Measurements from ENCODE around the gene CCDC182. TPM values are rescaled to one million over a fixed set of nuclear protein-coding genes. Genes with fewer than 3 reads are reported as not detected.

CCDC182 gene
- polyA plus RNA-seq, 6 donors from 2014 or later, result not detected

GRCh38 chr17:57697197-57697596 lies 47.9 kb downstream of the CCDC182 start:
- H3K27ac Mint-ChIP-seq, result no peak overlapping the region
- no peak for DNase-seq
- no peaks in the 10 kb centered on the region for H3K27me3 Mint-ChIP-seq
- no peak for ATAC-seq (ENCODE audit: low read depth in 2 of 2)
- H3K36me3 Mint-ChIP-seq, result peaks cover 6 to 15% of the 10 kb centered on the region in 2 donors
- H3K4me3 Mint-ChIP-seq, result no peak overlapping the region
- peaks cover 0 to 5% (median 3%) of the 10 kb centered on the region in 7 donors for H3K9me3 Mint-ChIP-seq
- peaks cover 11 to 15% (median 12%) of the 10 kb centered on the region in 3 donors for H3K4me1 Mint-ChIP-seq

- H3K36me3 Mint-ChIP-seq, result peaks cover 6 to 15% of the 10 kb centered on the region in 2 donors
- peak overlapping the region in 1 of 6 donors; percentile 97 for H3K27ac Mint-ChIP-seq
- ATAC-seq (ENCODE audit: low read depth in 2 of 2) (no peak), DNase-seq (no peak)
- peaks cover 2 to 10% (median 5%) of the 10 kb centered on the region in 7 donors for H3K9me3 Mint-ChIP-seq
- peaks cover 11 to 15% (median 12%) of the 10 kb centered on the region in 3 donors for H3K4me1 Mint-ChIP-seq
- H3K27me3 Mint-ChIP-seq, result no peaks in the 10 kb centered on the region
- H3K4me3 Mint-ChIP-seq, result peak overlapping the region in 1 of 8 donors; percentile 50
Observed at GRCh38 chr17:57696050-57696449, 49.0 kb downstream of the CCDC182 start.

Other genes with a start within 250 kb of the CCDC182 start
- 10 to 100 TPM; 26.3 to 48.7 (median 33.0) TPM for gene MRPS23, start 104.7 kb upstream of the CCDC182 start, polyA plus RNA-seq (ENCODE audit: low read depth in 6 of 6)
- not detected for gene CUEDC1, start 210.1 kb upstream of the CCDC182 start, polyA plus RNA-seq (ENCODE audit: low read depth in 6 of 6)
- 10 to 100 TPM; 39.6 to 58.2 (median 50.6) TPM for gene VEZF1, start 243.0 kb upstream of the CCDC182 start, polyA plus RNA-seq (ENCODE audit: low read depth in 6 of 6)

Data from naive B cell (primary cell).